GM18858 (cell line): ENCODE measurements around the gene FIBIN.
"Not testable (repeated sequence)": the region's sequence is repeated elsewhere in the genome, so short reads cannot be mapped to it uniquely, and the experiment has no call there.

ENCODE experiments used
- ATAC-seq: cut with Tn5 transposase; IDR thresholded peaks from one replicate; pipeline ENCODE4 v1.9.1; 2021; ENCODE audit not compliant: unreplicated experiment

FIBIN gene

DNA sequence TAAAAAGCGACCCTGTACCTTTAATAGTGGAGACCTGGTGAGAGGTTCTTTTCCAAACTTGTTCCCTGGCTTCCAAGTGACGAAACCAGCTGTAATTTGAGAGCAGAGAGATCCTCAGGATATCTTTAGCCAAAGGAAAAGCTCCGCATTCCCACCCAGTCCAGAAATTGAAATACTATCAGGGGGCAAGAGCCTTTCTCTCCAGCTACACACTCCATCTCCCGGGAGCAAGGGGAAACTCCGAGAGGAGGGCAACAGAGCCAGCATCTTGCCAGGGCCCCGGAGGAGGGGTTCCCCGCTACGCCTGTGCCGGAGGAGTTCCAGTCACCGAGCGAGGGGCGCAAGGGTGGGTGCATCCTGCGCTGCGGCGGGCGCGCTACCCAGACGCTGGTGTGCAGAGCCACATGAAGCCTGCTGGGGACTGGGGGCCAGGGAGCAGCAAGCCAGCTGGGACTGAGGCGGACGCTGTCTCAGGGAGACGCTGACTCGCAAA, at the start of gene FIBIN:
Gene FIBIN (plus strand): TSS at position 148 of the 493 bp plus-strand sequence. CDS start 415 bp downstream, outside the sequence.
- ATAC-seq, result no peak

GRCh38 chr11:26944866-26945664, 48.8 kb upstream of the FIBIN start:
- no peak for ATAC-seq

GRCh38 chr11:26946257-26946716, 47.6 kb upstream of the FIBIN start:
- ATAC-seq, result no peak

GRCh38 chr11:26947379-26947844, 46.5 kb upstream of the FIBIN start:
- no peak for ATAC-seq

DNA sequence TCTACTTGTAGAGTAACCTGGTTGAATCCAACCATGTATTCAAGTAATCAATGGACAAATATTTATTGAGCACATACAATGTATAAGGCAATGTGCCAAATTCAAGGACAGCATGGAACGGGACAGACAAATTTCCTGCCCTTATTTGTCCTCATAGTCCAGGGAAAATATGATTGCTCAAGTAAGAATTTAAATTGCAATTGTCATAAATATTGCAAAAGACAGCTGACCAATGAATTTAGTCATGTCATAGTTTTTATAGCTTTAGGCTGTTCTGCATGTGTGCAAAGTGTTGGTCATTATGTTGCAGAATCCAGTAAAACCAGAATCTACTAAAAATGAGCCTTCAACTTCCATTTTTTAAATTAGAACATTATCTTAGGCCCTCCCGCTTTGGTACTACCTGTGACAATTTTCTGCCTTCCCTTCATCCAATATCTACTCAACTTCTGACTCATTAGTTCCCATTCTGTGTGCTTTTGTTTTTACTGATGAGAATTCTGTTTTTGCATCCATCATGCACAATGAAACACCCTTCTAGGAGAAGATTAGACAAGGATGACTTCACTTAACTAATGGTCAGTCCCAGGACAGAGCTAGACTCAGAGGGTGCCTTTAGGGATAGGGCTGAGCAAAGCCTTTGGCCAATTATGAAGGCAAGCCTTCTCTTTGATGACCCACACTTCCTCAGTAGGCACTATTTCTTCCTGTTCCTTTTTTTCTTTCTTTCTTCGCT, 45.8 kb upstream of the FIBIN start:
- ATAC-seq, result no peak

GRCh38 chr11:26948881-26949280, 45.0 kb upstream of the FIBIN start:
- ATAC-seq, result no peak

DNA sequence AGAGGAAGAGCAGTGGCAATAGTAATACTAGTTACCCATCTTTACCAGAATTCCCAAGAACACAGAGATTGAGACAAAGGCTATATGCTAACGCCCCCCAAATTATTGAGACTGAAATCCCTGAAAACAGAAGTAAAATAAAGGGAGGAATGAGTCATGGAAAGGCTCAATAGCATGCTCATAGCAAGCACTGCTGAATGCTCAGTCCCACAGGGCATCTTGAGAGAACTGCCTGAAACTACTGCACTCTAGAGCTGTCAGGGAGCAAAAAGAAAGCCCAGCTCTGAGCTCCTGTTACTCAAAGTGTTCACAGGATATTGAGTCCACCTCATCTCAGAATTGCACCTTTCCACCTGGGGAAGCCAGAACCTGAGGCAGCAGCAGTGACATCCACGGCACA, 44.1 kb upstream of the FIBIN start:
- no peak for ATAC-seq

- ATAC-seq, result no peak
These were observed 43.6 kb upstream of the FIBIN start for GRCh38 chr11:26950260-26950719.

DNA sequence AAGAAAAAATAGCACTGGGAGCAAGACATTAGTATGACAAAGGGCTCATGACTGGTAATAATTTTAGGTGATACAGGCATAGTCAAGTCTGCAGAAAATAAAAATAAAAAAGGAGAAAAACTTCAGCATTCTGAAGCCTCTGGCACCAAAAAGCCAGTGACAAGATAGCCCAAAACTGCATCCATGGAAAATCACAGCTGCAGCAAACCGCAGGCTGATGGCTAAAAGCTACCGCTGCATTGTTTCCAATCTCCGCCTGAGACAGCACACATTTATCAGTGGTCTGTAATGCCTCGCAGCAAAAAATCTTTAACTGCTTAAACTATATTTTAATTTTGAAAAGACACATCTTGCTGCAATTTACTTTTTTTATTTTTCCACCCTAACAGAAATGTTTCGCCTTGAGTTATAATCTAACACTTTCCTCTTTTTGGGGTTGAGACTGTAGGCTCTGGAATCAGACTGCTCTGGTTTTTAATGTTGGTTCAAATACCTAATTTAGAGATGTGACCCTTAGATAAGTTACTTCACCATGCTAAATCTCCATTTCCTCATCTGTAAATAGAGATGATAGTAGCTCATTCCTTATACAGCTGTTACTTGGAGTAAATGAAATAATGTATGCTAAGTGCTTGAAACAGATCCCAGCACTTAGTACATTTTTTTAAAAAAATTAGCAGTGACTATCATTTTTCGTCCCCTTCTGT, 42.0 kb upstream of the FIBIN start:
- ATAC-seq, result no peak

- ATAC-seq, result no peak
These were observed 40.0 kb upstream of the FIBIN start for GRCh38 chr11:26953770-26954392.

GRCh38 chr11:26958005-26958701, 35.8 kb upstream of the FIBIN start:
- no peak for ATAC-seq

DNA sequence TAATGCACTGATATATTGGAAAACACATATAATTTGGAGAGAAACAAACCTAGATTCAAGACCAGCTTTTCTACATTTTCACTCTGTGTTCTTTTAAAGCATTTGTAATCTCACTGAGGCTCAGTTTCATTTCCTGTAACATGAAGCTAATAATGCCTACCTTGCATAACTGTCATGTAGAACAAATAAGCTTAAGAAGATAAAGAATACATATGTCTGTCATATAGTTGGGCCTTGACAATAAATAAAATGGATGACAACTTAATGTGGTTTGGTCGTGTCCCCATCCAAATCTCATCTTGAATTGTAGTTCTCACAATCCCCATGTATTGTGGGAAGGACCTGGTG, 35.2 kb upstream of the FIBIN start:
- no peak for ATAC-seq

DNA sequence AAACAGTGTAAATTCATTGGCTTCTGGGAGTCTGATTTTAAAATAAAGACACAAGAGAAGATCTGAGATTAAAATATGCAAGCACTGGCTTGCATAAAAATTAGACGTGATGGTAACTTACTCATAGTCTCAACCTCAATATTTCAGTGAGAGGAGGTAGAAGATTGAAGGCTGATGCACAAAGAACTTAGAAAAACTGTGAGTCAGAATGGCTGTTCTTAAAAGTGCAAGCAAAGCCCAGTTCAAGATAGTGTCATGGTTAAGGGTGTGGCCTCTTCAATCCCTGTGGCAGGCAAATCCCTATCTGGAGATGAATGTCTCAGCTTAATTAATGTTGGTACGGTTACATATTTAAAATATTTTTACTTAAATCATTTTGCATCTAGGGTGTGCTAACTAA, 33.6 kb upstream of the FIBIN start:
- no peak for ATAC-seq

- no peak for ATAC-seq
These were observed 30.1 kb upstream of the FIBIN start for GRCh38 chr11:26963764-26964163.

- ATAC-seq, result no peak
These were observed 29.6 kb upstream of the FIBIN start for GRCh38 chr11:26964339-26964738.

DNA sequence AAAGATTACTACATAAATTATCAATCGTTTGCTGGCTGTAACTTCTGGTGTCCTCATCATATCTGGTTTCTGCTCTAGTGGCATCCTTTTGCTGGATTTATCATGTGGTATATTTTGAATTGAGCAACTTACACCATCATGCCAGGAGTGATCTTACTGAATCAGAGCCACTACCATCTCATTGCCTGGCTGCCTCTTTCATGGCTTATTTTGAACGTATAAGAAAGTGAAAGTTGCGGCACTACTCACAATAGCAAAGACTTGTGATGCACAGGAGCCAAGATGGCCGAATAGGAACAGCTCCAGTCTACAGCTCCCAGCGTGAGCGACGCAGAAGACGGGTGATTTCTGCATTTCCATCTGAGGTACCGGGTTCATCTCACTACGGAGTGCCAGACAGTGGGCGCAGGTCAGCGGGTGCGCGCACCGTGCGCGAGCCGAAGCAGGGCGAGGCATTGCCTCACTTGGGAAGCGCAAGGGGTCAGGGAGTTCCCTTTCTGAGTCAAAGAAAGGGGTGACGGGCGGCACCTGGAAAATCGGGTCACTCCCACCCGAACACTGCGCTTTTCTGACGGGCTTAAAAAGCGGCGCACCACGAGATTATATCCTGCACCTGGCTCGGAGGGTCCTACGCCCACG, 28.9 kb upstream of the FIBIN start:
- ATAC-seq, result not testable (repeated sequence)

DNA sequence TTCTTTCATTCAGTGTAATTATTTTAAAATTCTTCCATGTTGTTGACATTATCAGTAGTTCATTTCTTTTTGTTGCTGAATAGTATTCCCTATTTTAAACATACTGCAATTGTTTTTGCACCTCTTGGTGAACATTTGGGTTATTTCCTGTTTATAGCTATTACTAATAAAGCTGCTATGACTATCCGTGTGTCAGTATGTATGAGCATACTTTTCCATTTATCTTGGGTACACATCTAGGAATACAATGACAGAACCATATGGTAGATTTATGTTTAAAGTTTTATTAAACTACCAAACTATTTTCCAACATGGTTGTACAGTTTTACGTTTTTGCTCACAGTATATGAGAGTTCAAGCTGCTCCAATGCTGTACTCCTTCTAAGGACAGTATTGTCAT, 22.0 kb upstream of the FIBIN start:
- no peak for ATAC-seq

DNA sequence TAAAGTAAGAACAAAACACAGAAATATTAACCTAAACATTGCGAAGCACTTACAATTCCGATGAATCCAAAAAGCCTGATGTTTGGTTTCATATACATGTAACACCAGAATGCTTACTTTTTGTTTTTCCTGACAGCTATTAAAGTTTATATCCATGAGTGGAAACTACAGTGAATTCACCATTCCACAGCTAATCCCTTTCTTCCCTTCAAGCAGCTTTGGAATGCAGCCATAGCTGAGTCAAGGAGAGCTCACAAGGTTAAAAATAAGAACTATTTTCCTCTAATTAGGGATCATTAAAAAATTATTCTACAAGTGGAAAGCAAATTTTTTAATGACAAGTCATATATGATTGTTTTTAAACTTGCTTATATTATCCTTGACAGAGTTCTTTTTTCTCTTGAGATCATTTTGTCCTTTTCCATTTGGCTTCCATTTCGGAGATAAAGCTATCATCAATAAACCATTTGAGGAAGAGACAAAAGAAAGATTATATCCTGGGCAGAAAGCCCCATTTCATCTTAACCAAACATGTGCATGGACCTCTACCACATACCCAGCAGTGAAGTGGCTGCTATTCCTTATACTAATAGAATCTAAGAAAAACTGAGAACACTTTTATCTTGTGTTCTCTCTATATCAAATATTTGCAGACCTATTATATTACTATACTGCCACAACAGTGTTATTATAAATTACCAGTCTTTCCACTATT, 19.7 kb upstream of the FIBIN start:
- no peak for ATAC-seq

DNA sequence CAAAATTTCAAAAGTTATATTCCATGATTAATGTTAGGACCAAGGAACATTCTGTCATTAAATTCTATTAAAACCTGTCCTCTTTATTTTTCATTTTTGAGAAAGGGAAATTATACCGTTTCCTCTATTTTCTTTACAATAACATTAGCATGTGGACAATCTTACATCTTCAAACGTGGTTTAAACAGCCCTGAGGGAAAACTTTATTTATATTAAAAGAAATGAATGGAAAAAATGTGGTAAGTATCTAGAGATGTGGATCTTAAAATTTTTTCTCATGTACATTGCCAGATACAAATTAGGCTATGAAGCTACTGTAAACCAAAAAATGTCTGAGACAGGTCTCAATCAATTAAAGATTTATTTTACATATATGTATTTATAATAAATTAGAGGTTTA, 18.9 kb upstream of the FIBIN start:
- ATAC-seq, result no peak
